GM12878 (cell line): ENCODE results near the gene BBS9. TPM values are rescaled to one million over a fixed set of nuclear protein-coding genes. Genes with fewer than 3 reads are reported as not detected.

Experiments
- ATAC-seq: fragments of 200-7000 bp; cut with Tn5 transposase; 3 replicates; pipeline ENCODE4 v1.9.1; 2020; ENCODE audit warnings: mild to moderate bottlenecking, moderate library complexity
- BruUV-seq: library from RNA; stranded (reverse); fragments of 400-500 nt; replicated peaks from 2 replicates; lab custom pipeline; 2021; lab: Mats Ljungman, UMichigan
- CTCF ChIA-PET: fragments of 300-600 bp; sonication (Branson Sonifier 250); formaldehyde crosslinking; extraction: SDS; loops from one replicate; lab custom pipeline; 2021; ENCODE audit warnings: inconsistent platforms; lab: Yijun Ruan, JAX
- POLR2A ChIA-PET: fragments of 350-600 bp; formaldehyde crosslinking; extraction: SDS; loops from one replicate; lab custom pipeline; 2021; ENCODE audit warnings: inconsistent platforms; lab: Charles Lee
- RAD21 ChIA-PET: fragments of 300-600 bp; sonication (Branson Sonifier 250); formaldehyde crosslinking; loops from one replicate; lab custom pipeline; 2023; ENCODE audit warnings: antibody characterized with exemption; ENCODE audit not compliant: unreplicated experiment; lab: Charles Lee
- SMC1A ChIA-PET: fragments of 300-600 bp; sonication (Branson Sonifier 250); formaldehyde crosslinking; loops from one replicate; lab custom pipeline; 2023; ENCODE audit not compliant: unreplicated experiment, uncharacterized antibody; lab: Charles Lee
- DNase-seq: peaks from one replicate; pipeline ENCODE4 v3.0.0-alpha.2; 2011; ENCODE audit warnings: low read depth, low spot score
- FAIRE-seq: peaks from 3 replicates; lab custom pipeline; 2011; peaks lifted over from hg19 to GRCh38; lab: Jason Lieb, UNC
- H2AFZ ChIP-seq: 2 replicates; pipeline ENCODE4 v1.6.0; 2011; ENCODE audit warnings: low read depth, low read length, control low read depth; ENCODE audit not compliant: control insufficient read depth
- H3K27ac ChIP-seq: 2 replicates; pipeline ENCODE4 v1.5.1; 2011; ENCODE audit warnings: control low read depth; ENCODE audit not compliant: control insufficient read depth, insufficient read depth
- H3K27me3 ChIP-seq, 2 experiments: replicated peaks in 1 of 2; 2 replicates each; pipeline versions ENCODE4 v1.6.0 to v1.6.1; 2011; ENCODE audit warnings: low read length in 1 of 2; ENCODE audit not compliant: control insufficient read depth in 2 of 2, insufficient read depth in 2 of 2
- H3K36me3 ChIP-seq, 2 experiments: 2 replicates each; pipeline ENCODE4 v1.5.1; 2011; ENCODE audit warnings: low read length in 1 of 2; ENCODE audit not compliant: control insufficient read depth in 2 of 2, insufficient read depth in 2 of 2
- H3K4me1 ChIP-seq: 2 replicates; pipeline ENCODE4 v1.6.1; 2011; ENCODE audit warnings: mild to moderate bottlenecking, low read length, moderate library complexity, mixed read lengths; ENCODE audit not compliant: control insufficient read depth, insufficient read depth
- H3K4me2 ChIP-seq: 2 replicates; pipeline ENCODE4 v1.6.0; 2011; ENCODE audit warnings: control low read depth; ENCODE audit not compliant: control insufficient read depth, insufficient read depth
- H3K4me3 ChIP-seq: fragments of 200-600 bp; sonication (generic); 2 replicates; pipeline ENCODE4 v1.5.1; 2016
- H3K79me2 ChIP-seq: 2 replicates; pipeline ENCODE4 v1.6.0; 2011; ENCODE audit warnings: low read length; ENCODE audit not compliant: control insufficient read depth, insufficient read depth
- H3K9ac ChIP-seq: 2 replicates; pipeline ENCODE4 v1.8.0; 2011; ENCODE audit warnings: low read length, control low read depth, mixed read lengths; ENCODE audit not compliant: control insufficient read depth, insufficient read depth
- H3K9me3 ChIP-seq: replicated peaks from 3 replicates; pipeline ENCODE4 v1.5.1; 2011; ENCODE audit warnings: mild to moderate bottlenecking, low read length; ENCODE audit not compliant: control insufficient read depth, insufficient read depth
- H4K20me1 ChIP-seq: 2 replicates; pipeline ENCODE4 v1.6.0; 2011; ENCODE audit not compliant: control insufficient read depth, insufficient read depth
- CEBPB ChIP-seq, 2 experiments: fragments of 150-350 bp in 1 of 2; IDR thresholded peaks; 2 replicates each; pipeline ENCODE4 v1.6.1; 2012 to 2014; ENCODE audit warnings: low read depth in 2 of 2, low read length in 2 of 2, borderline replicate concordance in 1 of 2, inconsistent platforms in 1 of 2
- DPF2 ChIP-seq: fragments of 450-650 bp; IDR thresholded peaks from 2 replicates; pipeline ENCODE4 v1.6.1; 2017; ENCODE audit warnings: mild to moderate bottlenecking
- EGR1 ChIP-seq, 2 experiments: IDR thresholded peaks; 1 replicate in 1 of 2; 2 replicates in 1 of 2; pipeline ENCODE4 v1.6.1; 2011 to 2012; ENCODE audit warnings: low read depth in 2 of 2, low read length in 2 of 2, borderline replicate concordance in 1 of 2, mild to moderate bottlenecking in 1 of 2, moderate library complexity in 1 of 2
- EP300 ChIP-seq, 2 experiments: fragments of 150-350 bp in 1 of 2; IDR thresholded peaks; 2 replicates each; pipeline ENCODE4 v1.6.1; 2011 to 2012; ENCODE audit warnings: low read depth in 2 of 2, low read length in 2 of 2, borderline replicate concordance in 1 of 2, improper control_type of control experiment in 1 of 2, inconsistent platforms in 1 of 2; ENCODE audit not compliant: control insufficient read depth in 1 of 2
- KAT2A ChIP-seq: conservative IDR thresholded peaks from 2 replicates; pipeline ENCODE4 v1.6.1; 2011; ENCODE audit warnings: low read depth, low read length; ENCODE audit not compliant: control insufficient read depth
- MAX ChIP-seq: IDR thresholded peaks from 2 replicates; pipeline ENCODE4 v1.6.1; 2012; ENCODE audit warnings: low read depth, low read length, improper control_type of control experiment
- MYC ChIP-seq: IDR thresholded peaks from 2 replicates; pipeline ENCODE4 v1.6.1; 2011; ENCODE audit warnings: mild to moderate bottlenecking, low read length, moderate library complexity, inconsistent platforms; ENCODE audit not compliant: insufficient read depth, insufficient replicate concordance, insufficient read length, severe bottlenecking
- NR2C1 ChIP-seq: fragments of 450-650 bp; IDR thresholded peaks from 2 replicates; pipeline ENCODE4 v1.6.1; 2017; ENCODE audit warnings: antibody characterized with exemption, mild to moderate bottlenecking, moderate library complexity
- RAD51 ChIP-seq: fragments of 450-650 bp; IDR thresholded peaks from 2 replicates; pipeline ENCODE4 v1.6.1; 2016; ENCODE audit warnings: moderate library complexity, mild to moderate bottlenecking, inconsistent platforms
- RCOR1 ChIP-seq: conservative IDR thresholded peaks from 2 replicates; pipeline ENCODE4 v1.6.1; 2012; ENCODE audit warnings: low read depth, low read length, improper control_type of control experiment
- SMAD5 ChIP-seq: IDR thresholded peaks from 2 replicates; pipeline ENCODE4 v1.6.1; 2016; ENCODE audit warnings: antibody characterized with exemption, low read depth
- TCF7 ChIP-seq: IDR thresholded peaks from 2 replicates; pipeline ENCODE4 v1.6.1; 2014; ENCODE audit warnings: antibody characterized with exemption, borderline replicate concordance
- ZBED1 ChIP-seq: IDR thresholded peaks from 2 replicates; pipeline ENCODE4 v1.6.1; 2016; ENCODE audit warnings: borderline replicate concordance
- ZNF687 ChIP-seq: fragments of 450-650 bp; IDR thresholded peaks from 2 replicates; pipeline ENCODE4 v1.6.1; 2017; ENCODE audit warnings: mild to moderate bottlenecking, moderate library complexity
- ZSCAN29 ChIP-seq: fragments of 450-650 bp; IDR thresholded peaks from 2 replicates; pipeline ENCODE4 v1.6.1; 2017; ENCODE audit warnings: mild to moderate bottlenecking, moderate library complexity
- WGBS: methylation state at CpG from one replicate; pipeline ENCODE4 v1.1.6; 2016; ENCODE audit warnings: low lambda C conversion rate; ENCODE audit not compliant: insufficient replicate concordance, insufficient coverage; ENCODE audit errors: missing lambda C conversion rate; 5-methylcytosine and 5-hydroxymethylcytosine counted together
- in situ Hi-C: fragments of 300-500 bp; cut with MboI; formaldehyde crosslinking; loops from 9 replicates; pipeline ENCODE4 v1.14.3; 2018; ENCODE audit warnings: mixed read lengths
- intact Hi-C: fragments of 100-400 bp; cut with micrococcal nuclease; formaldehyde crosslinking; loops from one replicate; pipeline ENCODE4 v1.14.2; 2022; ENCODE audit not compliant: unreplicated experiment
- polyA plus RNA-seq, 11 experiments: library from polyadenylated mRNA; depleted of rRNA in 4 of 11; unstranded in 6 of 11; stranded (reverse) in 5 of 11; fragments of >200 nt; fragmentation: Nextera tagmentation in 4 of 11; fragmentation: Illumina TruSeq in 1 of 11; extraction: Ambion mirVana in 4 of 11; extraction: Trizol in 1 of 11; gene quantifications; 1 replicate in 1 of 11; 2 replicates in 10 of 11; pipeline versions ENCODE4 v1.2.1 to v1.2.3, GENCODE V29; 2011 to 2016; ENCODE audit warnings: inconsistent platforms in 2 of 11, missing spikeins in 2 of 11, low read depth in 1 of 11
- total RNA-seq, 4 experiments: library from RNA; depleted of rRNA in 3 of 4; stranded (reverse); fragments of >200 nt in 3 of 4; fragmentation: Illumina TruSeq in 1 of 4; extraction: Trizol in 1 of 4; gene quantifications; 2 replicates each; pipeline versions ENCODE4 v1.2.1 to v1.2.3, GENCODE V29; 2013 to 2021
- TF ChIP-seq, protein P1 (sequence below): fragments of 450-650 bp; IDR thresholded peaks from 2 replicates; pipeline ENCODE4 v1.6.1; 2017; ENCODE audit warnings: antibody characterized with exemption, mild to moderate bottlenecking, moderate library complexity

BBS9 gene
- total and polyA plus RNA-seq, 10 of the 15 experiments (the other 5 are each of a cell fraction or from before 2014, with no cell fraction given), result 1.2 to 5.6 (median 2.3) TPM

- Histone ChIP-seq H3K27me3 (no peaks in the 10 kb centered on the region), H2AFZ (no peak overlapping the region), H3K4me2 (no peak overlapping the region), H3K4me1 (no peaks in the 10 kb centered on the region), H3K9ac (no peak overlapping the region), H3K4me3 (no peak overlapping the region), H3K27ac (no peak overlapping the region), H3K9me3 (no peaks in the 10 kb centered on the region), H3K36me3 (no peaks in the 10 kb centered on the region), H4K20me1 (no peaks in the 10 kb centered on the region), H3K79me2 (no peaks in the 10 kb centered on the region)
- SMC1A ChIA-PET, result interaction anchor here (2.2 kb wide), 1 partner anchor 10 kb away, joined by 10 read pairs; no protein-coding TSS in a partner anchor
- in situ Hi-C loops, result no loop called here
- ATAC-seq (no peak), FAIRE-seq (no peak), DNase-seq (no peak)
- RAD21 ChIA-PET, result no interaction called here
- BruUV-seq, result no TSS peak
- 88% methylated on average over 1 of the region's 1 CpG for WGBS
- intact Hi-C loops, result no loop called here
- CTCF ChIA-PET, result interaction anchor here (0.7 to 2.1 kb wide), 3 partner anchors 10 to 604 kb away, joined by 3 to 10 read pairs (median 3); no protein-coding TSS in a partner anchor
- POLR2A ChIA-PET, result no interaction called here
- TF ChIP-seq EGR1 (IDR thresholded peaks at IDR 0.05; ENCODE audit: borderline replicate concordance in 1 of 2, low read depth in 2 of 2, low read length in 2 of 2) (no peak), SMAD5 (no peak), MAX (no peak), TCF7 (no peak), RAD51 (no peak), ZBED1 (no peak), DPF2 (no peak), MYC (no peak), NR2C1 (no peak), ZNF687 (no peak), ZSCAN29 (no peak), RCOR1 (no peak), EP300 (IDR thresholded peaks at IDR 0.05; ENCODE audit: borderline replicate concordance in 1 of 2, control insufficient read depth in 1 of 2, low read depth in 2 of 2, low read length in 2 of 2) (no peak), KAT2A (no peak), CEBPB (IDR thresholded peaks at IDR 0.05; ENCODE audit: borderline replicate concordance in 1 of 2, low read depth in 2 of 2, low read length in 2 of 2) (no peak)
- TF ChIP-seq, protein P1, sequence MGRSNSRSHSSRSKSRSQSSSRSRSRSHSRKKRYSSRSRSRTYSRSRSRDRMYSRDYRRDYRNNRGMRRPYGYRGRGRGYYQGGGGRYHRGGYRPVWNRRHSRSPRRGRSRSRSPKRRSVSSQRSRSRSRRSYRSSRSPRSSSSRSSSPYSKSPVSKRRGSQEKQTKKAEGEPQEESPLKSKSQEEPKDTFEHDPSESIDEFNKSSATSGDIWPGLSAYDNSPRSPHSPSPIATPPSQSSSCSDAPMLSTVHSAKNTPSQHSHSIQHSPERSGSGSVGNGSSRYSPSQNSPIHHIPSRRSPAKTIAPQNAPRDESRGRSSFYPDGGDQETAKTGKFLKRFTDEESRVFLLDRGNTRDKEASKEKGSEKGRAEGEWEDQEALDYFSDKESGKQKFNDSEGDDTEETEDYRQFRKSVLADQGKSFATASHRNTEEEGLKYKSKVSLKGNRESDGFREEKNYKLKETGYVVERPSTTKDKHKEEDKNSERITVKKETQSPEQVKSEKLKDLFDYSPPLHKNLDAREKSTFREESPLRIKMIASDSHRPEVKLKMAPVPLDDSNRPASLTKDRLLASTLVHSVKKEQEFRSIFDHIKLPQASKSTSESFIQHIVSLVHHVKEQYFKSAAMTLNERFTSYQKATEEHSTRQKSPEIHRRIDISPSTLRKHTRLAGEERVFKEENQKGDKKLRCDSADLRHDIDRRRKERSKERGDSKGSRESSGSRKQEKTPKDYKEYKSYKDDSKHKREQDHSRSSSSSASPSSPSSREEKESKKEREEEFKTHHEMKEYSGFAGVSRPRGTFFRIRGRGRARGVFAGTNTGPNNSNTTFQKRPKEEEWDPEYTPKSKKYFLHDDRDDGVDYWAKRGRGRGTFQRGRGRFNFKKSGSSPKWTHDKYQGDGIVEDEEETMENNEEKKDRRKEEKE, result no peak
These were observed 103.3 kb downstream of the BBS9 start for GRCh38 chr7:33232632-33233145.
